Endothelial cell of coronary artery (primary cell): ENCODE data around the gene UNC79. TPM values are rescaled to one million over a fixed set of nuclear protein-coding genes. Genes with fewer than 3 reads are reported as not detected.

Experiments
- total RNA-seq: library from RNA; depleted of rRNA; stranded (reverse); fragments of >200 nt; gene quantifications from 2 replicates; pipeline ENCODE4 v1.2.3, GENCODE V29; 2014

UNC79 gene
- total RNA-seq, result under 0.01 TPM in 2 replicates

GRCh38 chr14:93430315-93431035 lies at the start of gene UNC79:
UNC79 (plus strand) TSS chr14:93430939; CDS start chr14:93431030, 91 bp downstream.

Other genes starting within 250 kb of the UNC79 start
- gene MOAP1, start 246.0 kb upstream of the UNC79 start, total RNA-seq, result 13.4 and 18.0 TPM in 2 replicates
- gene LYSET, start 245.6 kb upstream of the UNC79 start, total RNA-seq, result 8.9 and 9.0 TPM in 2 replicates
- gene GON7, start 223.9 kb upstream of the UNC79 start, total RNA-seq, result 15.1 and 20.8 TPM in 2 replicates
- 35.1 and 45.1 TPM in 2 replicates for gene UBR7, start 223.7 kb upstream of the UNC79 start, total RNA-seq
- gene BTBD7, start 97.9 kb upstream of the UNC79 start, total RNA-seq, result 25.9 and 27.3 TPM in 2 replicates
- not detected in 2 replicates for gene COX8C, start 83.8 kb upstream of the UNC79 start, total RNA-seq